ENCODE results near the gene LDHAL6B. TPM values are rescaled to one million over a fixed set of nuclear protein-coding genes. Genes with fewer than 3 reads are reported as not detected.

Gene LDHAL6B
- polyA plus RNA-seq (2012; ENCODE audit: insufficient read length, low read depth) = not detected

DNA sequence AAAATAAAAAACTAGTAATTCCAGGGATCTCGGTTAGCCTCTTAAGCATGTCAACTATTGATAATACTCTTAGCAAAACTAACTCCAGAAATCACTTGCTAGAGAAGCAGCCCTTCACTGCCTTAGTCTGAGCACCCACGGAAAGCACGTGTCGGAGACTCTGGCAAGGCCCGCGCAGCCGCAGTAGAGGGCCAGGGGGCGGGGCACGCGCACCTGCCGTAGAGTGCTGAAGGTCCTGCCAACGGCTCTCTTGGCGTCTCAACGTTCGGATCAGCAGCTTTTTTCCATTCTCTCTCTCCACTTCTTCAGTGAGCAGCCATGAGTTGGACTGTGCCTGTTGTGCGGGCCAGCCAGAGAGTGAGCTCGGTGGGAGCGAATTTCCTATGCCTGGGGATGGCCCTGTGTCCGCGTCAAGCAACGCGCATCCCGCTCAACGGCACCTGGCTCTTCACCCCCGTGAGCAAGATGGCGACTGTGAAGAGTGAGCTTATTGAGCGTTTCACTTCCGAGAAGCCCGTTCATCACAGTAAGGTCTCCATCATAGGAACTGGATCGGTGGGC lies at the start of gene LDHAL6B:
Gene LDHAL6B (plus strand): TSS at position 221 of the 561 bp plus-strand sequence. CDS start 98 bp downstream, at position 319.
- TF ChIP-seq POLR2AphosphoS5 (IDR thresholded peaks at IDR 0.05; ENCODE audit: low read depth, low read length) (no peak), FOXP2 (optimal IDR thresholded peaks at IDR 0.05; ENCODE audit: borderline replicate concordance, extremely low read depth, extremely low read length, insufficient read depth) (no peak), SIN3A (IDR thresholded peaks at IDR 0.05; ENCODE audit: borderline replicate concordance, insufficient read depth, low read length) (no peak)

DNA sequence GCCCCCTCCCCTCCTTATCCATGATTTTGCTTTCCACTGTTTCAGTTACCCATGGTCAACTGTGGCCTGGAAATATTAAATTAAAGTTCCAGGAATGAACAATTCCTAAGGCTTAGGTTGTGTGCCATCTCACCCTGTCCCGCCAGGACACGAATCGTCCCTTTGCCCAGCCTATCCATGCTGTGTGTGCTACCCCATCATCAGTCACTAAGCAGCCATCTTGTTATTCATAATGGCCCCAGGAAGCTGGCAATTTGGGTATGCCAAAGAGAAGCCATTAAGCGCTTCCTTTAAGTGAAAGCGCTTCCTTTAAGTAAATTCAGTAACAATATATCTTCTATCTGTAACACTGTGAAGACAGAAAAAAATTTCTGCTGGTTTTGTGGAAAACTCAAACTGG lies 49.2 kb upstream of the LDHAL6B start:
- TF ChIP-seq POLR2AphosphoS5 (IDR thresholded peaks at IDR 0.05; ENCODE audit: low read depth, low read length) = no peak
- TF ChIP-seq, protein P1, sequence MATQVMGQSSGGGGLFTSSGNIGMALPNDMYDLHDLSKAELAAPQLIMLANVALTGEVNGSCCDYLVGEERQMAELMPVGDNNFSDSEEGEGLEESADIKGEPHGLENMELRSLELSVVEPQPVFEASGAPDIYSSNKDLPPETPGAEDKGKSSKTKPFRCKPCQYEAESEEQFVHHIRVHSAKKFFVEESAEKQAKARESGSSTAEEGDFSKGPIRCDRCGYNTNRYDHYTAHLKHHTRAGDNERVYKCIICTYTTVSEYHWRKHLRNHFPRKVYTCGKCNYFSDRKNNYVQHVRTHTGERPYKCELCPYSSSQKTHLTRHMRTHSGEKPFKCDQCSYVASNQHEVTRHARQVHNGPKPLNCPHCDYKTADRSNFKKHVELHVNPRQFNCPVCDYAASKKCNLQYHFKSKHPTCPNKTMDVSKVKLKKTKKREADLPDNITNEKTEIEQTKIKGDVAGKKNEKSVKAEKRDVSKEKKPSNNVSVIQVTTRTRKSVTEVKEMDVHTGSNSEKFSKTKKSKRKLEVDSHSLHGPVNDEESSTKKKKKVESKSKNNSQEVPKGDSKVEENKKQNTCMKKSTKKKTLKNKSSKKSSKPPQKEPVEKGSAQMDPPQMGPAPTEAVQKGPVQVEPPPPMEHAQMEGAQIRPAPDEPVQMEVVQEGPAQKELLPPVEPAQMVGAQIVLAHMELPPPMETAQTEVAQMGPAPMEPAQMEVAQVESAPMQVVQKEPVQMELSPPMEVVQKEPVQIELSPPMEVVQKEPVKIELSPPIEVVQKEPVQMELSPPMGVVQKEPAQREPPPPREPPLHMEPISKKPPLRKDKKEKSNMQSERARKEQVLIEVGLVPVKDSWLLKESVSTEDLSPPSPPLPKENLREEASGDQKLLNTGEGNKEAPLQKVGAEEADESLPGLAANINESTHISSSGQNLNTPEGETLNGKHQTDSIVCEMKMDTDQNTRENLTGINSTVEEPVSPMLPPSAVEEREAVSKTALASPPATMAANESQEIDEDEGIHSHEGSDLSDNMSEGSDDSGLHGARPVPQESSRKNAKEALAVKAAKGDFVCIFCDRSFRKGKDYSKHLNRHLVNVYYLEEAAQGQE (IDR thresholded peaks at IDR 0.05; ENCODE audit: insufficient read depth in 1 of 2, low read depth in 2 of 2, low read length in 2 of 2) = no peak
- TF ChIP-seq FOXP2 (optimal IDR thresholded peaks at IDR 0.05; ENCODE audit: borderline replicate concordance, extremely low read depth, extremely low read length, insufficient read depth) = no peak
- no peak for TF ChIP-seq TAF1 (IDR thresholded peaks at IDR 0.05; ENCODE audit: borderline replicate concordance, insufficient read depth, low read length)
- no peak for TF ChIP-seq SIN3A (IDR thresholded peaks at IDR 0.05; ENCODE audit: borderline replicate concordance, insufficient read depth, low read length)

DNA sequence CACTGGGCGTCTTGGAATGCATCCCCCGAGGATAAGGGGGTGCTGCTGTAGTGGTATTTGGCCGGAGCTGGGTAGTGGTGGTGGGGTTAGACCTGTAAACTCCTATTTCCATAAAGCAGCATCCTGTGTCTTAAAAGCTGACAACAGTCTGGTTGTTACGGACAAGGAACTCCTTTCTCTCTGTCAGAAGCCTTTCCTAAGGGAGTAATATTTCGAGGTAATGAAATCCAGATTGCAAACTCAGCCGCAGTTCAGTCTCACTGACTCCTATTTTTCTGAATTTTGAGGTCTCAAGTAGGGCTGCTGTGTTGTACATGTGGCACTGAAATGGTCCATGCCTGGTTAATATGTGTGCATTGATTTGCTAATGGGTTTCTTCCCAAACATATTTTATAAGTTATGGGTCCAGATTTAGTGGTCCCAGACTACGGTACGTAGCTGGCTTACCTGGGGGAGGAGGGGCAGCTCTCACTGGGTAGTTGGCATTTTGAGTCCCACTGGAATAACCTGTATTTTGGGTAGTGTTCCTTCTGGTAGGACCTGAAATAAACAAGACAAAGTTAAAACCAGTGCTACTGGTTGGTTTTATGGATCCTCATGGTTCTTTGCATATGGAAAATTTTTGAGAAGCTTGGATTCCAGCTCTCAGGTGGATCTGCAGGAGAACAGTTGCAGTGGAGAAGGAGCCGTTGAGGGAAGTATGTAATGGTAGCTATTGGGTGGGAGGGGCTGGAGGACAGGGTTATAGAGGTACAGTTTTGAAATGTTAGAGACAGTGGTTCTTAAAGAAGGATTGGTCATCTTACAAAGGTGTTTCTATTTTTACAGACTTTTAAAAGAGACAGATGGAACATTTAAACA lies 48.6 kb upstream of the LDHAL6B start:
- TF ChIP-seq TAF1 (IDR thresholded peaks at IDR 0.05; ENCODE audit: borderline replicate concordance, insufficient read depth, low read length) = no peak
- TF ChIP-seq FOXP2 (optimal IDR thresholded peaks at IDR 0.05; ENCODE audit: borderline replicate concordance, extremely low read depth, extremely low read length, insufficient read depth) = no peak
- TF ChIP-seq POLR2AphosphoS5 (IDR thresholded peaks at IDR 0.05; ENCODE audit: low read depth, low read length) = no peak
- TF ChIP-seq, protein P1 (IDR thresholded peaks at IDR 0.05; ENCODE audit: insufficient read depth in 1 of 2, low read depth in 2 of 2, low read length in 2 of 2) = no peak
- no peak for TF ChIP-seq SIN3A (IDR thresholded peaks at IDR 0.05; ENCODE audit: borderline replicate concordance, insufficient read depth, low read length)

GRCh38 chr15:59158701-59159034 lies 48.0 kb upstream of the LDHAL6B start:
- TF ChIP-seq TAF1 (IDR thresholded peaks at IDR 0.05; ENCODE audit: borderline replicate concordance, insufficient read depth, low read length) = no peak
- no peak for TF ChIP-seq POLR2AphosphoS5 (IDR thresholded peaks at IDR 0.05; ENCODE audit: low read depth, low read length)
- TF ChIP-seq, protein P1 (IDR thresholded peaks at IDR 0.05; ENCODE audit: insufficient read depth in 1 of 2, low read depth in 2 of 2, low read length in 2 of 2) = no peak
- no peak for TF ChIP-seq FOXP2 (optimal IDR thresholded peaks at IDR 0.05; ENCODE audit: borderline replicate concordance, extremely low read depth, extremely low read length, insufficient read depth)
- no peak for TF ChIP-seq SIN3A (IDR thresholded peaks at IDR 0.05; ENCODE audit: borderline replicate concordance, insufficient read depth, low read length)

DNA sequence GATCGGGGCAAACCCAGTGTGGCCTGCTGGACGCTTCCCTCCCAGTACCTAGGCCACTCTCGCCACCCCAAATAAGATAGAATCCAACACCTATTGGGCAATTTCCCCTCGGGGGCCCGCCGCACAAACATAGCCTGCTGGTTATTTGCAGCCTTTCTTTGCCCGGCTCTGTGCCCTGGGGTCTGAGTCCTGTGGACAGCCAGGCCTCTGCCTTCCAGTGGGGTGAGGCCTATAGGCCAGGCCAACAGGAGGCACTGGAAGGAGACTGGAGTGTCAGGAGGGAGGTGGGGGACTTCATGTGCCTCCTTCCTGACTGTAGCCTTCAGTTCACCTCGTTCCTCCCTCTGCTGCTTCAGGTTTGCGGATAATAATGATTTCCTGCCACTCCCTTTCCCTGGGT lies 47.4 kb upstream of the LDHAL6B start:
- TF ChIP-seq, protein P1 (IDR thresholded peaks at IDR 0.05; ENCODE audit: insufficient read depth in 1 of 2, low read depth in 2 of 2, low read length in 2 of 2) = no peak
- no peak for TF ChIP-seq POLR2AphosphoS5 (IDR thresholded peaks at IDR 0.05; ENCODE audit: low read depth, low read length)
- no peak for TF ChIP-seq SIN3A (IDR thresholded peaks at IDR 0.05; ENCODE audit: borderline replicate concordance, insufficient read depth, low read length)
- TF ChIP-seq TAF1 (IDR thresholded peaks at IDR 0.05; ENCODE audit: borderline replicate concordance, insufficient read depth, low read length) = no peak

Data from PFSK-1 (cell line).